ENCODE measurements around the gene SYNC. TPM values are rescaled to one million over a fixed set of nuclear protein-coding genes. Genes with fewer than 3 reads are reported as not detected.

Gene SYNC
- total and polyA plus RNA-seq, 9 of the 15 experiments (the other 6 are each of a cell fraction or from before 2014, with no cell fraction given), result 0.49 to 1.1 (median 0.87) TPM

DNA sequence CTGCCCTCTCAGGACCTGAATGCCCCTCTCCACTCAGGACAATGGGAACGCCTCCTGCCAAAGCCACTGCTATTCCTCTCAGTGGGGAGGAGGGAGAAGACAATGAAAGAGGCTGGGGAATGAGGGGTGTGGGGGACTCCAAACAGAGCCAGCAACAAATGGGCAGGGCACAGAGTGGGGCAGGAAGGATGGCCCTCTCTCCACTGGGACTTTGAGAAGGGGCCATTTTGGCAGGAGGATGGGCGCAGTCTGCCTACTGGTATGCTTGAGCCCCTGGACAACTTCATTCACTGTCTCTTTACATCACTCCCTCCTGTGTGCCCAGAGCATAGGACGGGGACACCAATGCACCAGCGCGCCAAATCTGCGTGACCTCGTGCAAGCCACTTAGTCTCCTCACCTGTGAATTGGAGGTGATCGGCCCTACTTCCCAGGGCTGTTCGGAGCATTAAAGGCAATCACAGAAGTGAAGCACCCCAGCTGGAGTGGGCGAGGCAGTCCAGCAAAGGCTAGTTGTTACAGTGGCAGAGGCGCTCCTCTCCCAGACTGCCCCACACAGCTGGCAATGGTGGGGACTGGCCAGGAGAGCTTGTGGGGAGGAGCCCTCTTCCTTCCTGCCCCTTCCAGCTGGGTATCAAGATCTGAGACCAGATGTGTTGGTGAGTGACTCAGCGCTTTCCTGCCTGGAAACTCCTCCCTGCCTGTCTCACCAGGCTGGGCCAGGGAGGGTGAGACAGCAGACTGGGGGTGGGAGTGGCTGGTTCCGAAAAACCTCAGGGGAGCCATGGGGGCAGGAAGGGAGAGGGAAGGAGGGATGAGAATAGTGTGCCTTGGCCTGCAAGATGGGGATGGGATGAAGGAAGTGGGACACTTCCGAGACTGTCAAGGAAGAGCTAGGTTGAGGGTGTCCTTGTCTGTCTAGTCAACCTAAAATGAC lies 22.4 kb upstream of the SYNC start (continued):
- TF ChIP-seq YY1 (IDR thresholded peaks at IDR 0.05; ENCODE audit: borderline replicate concordance in 1 of 3, control insufficient read depth in 1 of 3, extremely low read depth in 1 of 3, insufficient read depth in 3 of 3, insufficient read length in 1 of 3, insufficient replicate concordance in 2 of 3, low read depth in 1 of 3, low read length in 2 of 3), result peak in 1 of 3 experiments; percentile 32
- TF ChIP-seq DACH1 (IDR thresholded peaks at IDR 0.05; ENCODE audit: partially characterized antibody), result peak; percentile 99
- TF ChIP-seq, protein P1, sequence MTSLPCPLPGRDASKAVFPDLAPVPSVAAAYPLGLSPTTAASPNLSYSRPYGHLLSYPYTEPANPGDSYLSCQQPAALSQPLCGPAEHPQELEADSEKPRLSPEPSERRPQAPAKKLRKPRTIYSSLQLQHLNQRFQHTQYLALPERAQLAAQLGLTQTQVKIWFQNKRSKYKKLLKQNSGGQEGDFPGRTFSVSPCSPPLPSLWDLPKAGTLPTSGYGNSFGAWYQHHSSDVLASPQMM (CRISPR knock-in tag; IDR thresholded peaks at IDR 0.05), result no peak
- TF ChIP-seq, protein P2, sequence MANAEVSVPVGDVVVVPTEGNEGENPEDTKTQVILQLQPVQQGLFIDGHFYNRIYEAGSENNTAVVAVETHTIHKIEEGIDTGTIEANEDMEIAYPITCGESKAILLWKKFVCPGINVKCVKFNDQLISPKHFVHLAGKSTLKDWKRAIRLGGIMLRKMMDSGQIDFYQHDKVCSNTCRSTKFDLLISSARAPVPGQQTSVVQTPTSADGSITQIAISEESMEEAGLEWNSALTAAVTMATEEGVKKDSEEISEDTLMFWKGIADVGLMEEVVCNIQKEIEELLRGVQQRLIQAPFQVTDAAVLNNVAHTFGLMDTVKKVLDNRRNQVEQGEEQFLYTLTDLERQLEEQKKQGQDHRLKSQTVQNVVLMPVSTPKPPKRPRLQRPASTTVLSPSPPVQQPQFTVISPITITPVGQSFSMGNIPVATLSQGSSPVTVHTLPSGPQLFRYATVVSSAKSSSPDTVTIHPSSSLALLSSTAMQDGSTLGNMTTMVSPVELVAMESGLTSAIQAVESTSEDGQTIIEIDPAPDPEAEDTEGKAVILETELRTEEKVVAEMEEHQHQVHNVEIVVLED (CRISPR knock-in tag; IDR thresholded peaks at IDR 0.05), result no peak
- TF ChIP-seq, protein P3, sequence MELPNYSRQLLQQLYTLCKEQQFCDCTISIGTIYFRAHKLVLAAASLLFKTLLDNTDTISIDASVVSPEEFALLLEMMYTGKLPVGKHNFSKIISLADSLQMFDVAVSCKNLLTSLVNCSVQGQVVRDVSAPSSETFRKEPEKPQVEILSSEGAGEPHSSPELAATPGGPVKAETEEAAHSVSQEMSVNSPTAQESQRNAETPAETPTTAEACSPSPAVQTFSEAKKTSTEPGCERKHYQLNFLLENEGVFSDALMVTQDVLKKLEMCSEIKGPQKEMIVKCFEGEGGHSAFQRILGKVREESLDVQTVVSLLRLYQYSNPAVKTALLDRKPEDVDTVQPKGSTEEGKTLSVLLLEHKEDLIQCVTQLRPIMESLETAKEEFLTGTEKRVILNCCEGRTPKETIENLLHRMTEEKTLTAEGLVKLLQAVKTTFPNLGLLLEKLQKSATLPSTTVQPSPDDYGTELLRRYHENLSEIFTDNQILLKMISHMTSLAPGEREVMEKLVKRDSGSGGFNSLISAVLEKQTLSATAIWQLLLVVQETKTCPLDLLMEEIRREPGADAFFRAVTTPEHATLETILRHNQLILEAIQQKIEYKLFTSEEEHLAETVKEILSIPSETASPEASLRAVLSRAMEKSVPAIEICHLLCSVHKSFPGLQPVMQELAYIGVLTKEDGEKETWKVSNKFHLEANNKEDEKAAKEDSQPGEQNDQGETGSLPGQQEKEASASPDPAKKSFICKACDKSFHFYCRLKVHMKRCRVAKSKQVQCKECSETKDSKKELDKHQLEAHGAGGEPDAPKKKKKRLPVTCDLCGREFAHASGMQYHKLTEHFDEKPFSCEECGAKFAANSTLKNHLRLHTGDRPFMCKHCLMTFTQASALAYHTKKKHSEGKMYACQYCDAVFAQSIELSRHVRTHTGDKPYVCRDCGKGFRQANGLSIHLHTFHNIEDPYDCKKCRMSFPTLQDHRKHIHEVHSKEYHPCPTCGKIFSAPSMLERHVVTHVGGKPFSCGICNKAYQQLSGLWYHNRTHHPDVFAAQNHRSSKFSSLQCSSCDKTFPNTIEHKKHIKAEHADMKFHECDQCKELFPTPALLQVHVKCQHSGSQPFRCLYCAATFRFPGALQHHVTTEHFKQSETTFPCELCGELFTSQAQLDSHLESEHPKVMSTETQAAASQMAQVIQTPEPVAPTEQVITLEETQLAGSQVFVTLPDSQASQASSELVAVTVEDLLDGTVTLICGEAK (IDR thresholded peaks at IDR 0.05), result no peak; the same call in 1 of the 2 replicates
- TF ChIP-seq, protein P3 (CRISPR knock-in tag; IDR thresholded peaks at IDR 0.05), result no peak
- peak; percentile 46; the same call in 1 of the 2 replicates for TF ChIP-seq CBX5 (IDR thresholded peaks at IDR 0.05; ENCODE audit: borderline replicate concordance, low read depth)
- peak; percentile 81 for TF ChIP-seq TCF3 (CRISPR knock-in tag; IDR thresholded peaks at IDR 0.05)
- peak; percentile 73; the same call in 1 of the 2 replicates for TF ChIP-seq SOX6 (IDR thresholded peaks at IDR 0.05)
- TF ChIP-seq, protein P4, sequence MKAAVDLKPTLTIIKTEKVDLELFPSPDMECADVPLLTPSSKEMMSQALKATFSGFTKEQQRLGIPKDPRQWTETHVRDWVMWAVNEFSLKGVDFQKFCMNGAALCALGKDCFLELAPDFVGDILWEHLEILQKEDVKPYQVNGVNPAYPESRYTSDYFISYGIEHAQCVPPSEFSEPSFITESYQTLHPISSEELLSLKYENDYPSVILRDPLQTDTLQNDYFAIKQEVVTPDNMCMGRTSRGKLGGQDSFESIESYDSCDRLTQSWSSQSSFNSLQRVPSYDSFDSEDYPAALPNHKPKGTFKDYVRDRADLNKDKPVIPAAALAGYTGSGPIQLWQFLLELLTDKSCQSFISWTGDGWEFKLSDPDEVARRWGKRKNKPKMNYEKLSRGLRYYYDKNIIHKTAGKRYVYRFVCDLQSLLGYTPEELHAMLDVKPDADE (conservative IDR thresholded peaks at IDR 0.05; ENCODE audit: control insufficient read depth, low read depth, low read length), result no peak
- peak; percentile 78 for TF ChIP-seq ATF7 (IDR thresholded peaks at IDR 0.05)

Data from K562 (cell line).